Measurements from ENCODE around the gene FCHO2. TPM values are rescaled to one million over a fixed set of nuclear protein-coding genes. Genes with fewer than 3 reads are reported as not detected.

FCHO2 gene
- total and polyA plus RNA-seq, 2 experiments from 2014 or later: 13.5 to 18.6 TPM

DNA sequence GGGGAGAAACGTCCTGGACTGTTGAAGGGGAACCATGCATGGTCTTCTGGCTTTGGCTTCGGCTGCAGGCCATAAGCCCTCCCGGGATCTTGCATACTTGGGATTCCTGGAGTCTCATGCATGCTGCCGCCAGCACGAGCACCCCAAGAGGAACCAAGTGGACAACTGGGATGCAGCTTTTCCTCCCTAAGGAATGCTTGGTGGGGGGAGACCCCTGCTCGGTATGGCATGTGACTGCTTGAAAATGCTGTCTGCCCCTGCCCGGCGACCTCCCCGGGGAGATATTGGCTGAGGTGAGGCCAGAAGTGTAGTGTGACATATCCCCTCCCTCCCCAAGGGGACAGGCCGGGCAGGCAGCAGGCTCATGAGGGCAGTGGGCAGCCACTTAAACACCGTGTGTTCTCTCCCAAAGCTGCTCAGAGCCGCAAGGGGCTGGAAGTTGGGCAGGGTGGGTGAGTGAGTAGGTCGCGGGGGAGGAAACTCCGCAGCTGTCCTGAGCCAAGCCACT, 180.3 kb downstream of the FCHO2 start:
- no peaks in the 10 kb centered on the region for H3K79me2 ChIP-seq (ENCODE audit: insufficient read depth)
- H3K4me2 ChIP-seq (ENCODE audit: unreplicated experiment): no peak overlapping the region
- no peaks in the 10 kb centered on the region for H3K36me3 ChIP-seq (ENCODE audit: low read depth)
- no peak overlapping the region for H3K27ac ChIP-seq
- no peaks in the 10 kb centered on the region for H3K27me3 ChIP-seq (replicated peaks; ENCODE audit: insufficient read depth)
- TF ChIP-seq EZH2 (IDR thresholded peaks at IDR 0.05; ENCODE audit: insufficient read depth, poor library complexity, severe bottlenecking): no peak
- TF ChIP-seq EZH2phosphoT487 (IDR thresholded peaks at IDR 0.05; ENCODE audit: insufficient read depth, low read depth): no peak
- WGBS, 2 experiments (ENCODE audit: low coverage in 1 of 2, low lambda C conversion rate in 2 of 2, missing lambda C conversion rate in 2 of 2): 66 to 76% methylated on average over 14 to 15 of the region's 15 CpGs
- H3K4me1 ChIP-seq (ENCODE audit: insufficient read depth): no peaks in the 10 kb centered on the region
- no peaks in the 10 kb centered on the region for H3F3A ChIP-seq (ENCODE audit: insufficient read depth)
- DNase-seq: no peak
- H3K9me2 ChIP-seq (ENCODE audit: insufficient read depth): no peaks in the 10 kb centered on the region
- no peak overlapping the region for H3K9ac ChIP-seq
- no peak overlapping the region for H3K4me3 ChIP-seq
- in situ Hi-C loops (cut with MboI): no loop called here
- no peak overlapping the region for H2AFZ ChIP-seq
- H3K9me3 ChIP-seq (ENCODE audit: low read depth): no peaks in the 10 kb centered on the region
- H4K20me1 ChIP-seq (ENCODE audit: insufficient read depth): no peaks in the 10 kb centered on the region

DNA sequence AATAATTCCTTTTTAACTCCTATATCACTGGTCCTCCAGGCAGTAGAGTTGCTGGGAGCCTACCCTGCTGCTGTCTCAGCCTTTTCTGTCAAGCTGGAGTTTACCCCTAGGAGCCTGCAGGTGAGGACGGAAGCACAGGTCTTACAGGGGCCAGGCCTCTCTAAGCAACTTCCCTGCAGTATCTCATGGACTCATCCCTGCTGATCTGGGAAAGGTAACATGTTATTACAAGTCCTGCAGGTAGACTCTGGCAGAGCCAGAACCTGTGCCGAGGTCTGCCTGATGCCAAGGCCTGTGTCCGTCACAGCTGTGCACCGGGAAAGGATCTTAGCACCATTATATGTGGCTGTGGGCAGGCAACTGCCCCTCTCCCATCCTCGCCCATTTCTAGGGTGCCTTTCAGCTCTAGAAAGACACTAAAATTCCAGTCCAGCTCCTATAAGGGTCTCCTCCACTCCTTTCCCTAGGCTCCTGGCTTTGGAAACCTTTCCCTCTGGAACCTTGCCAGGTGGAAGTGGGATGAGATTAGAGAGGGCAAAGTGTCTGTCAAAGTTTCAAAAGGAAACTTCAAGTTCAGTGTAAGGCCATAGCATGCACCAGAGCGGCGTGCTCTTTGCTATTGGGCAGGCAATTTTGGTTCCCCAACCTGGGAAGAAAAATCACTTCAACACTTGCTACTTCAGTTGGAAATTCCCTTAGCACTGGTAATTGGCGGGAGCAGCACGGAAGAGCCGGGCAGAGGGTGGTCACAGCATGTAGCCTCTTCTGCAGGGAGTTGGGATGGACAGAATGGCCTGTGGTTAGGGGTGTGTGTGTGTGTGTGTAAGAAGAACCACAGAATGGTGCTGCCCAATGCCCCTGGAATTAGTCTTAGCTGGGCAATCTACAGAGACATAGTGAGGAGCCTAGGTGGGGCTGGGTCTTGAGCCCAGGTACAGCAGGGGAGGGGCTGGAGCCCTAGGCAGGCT, 182.0 kb downstream of the FCHO2 start:
- TF ChIP-seq EZH2phosphoT487 (IDR thresholded peaks at IDR 0.05; ENCODE audit: insufficient read depth, low read depth): no peak
- no peak for TF ChIP-seq EZH2 (IDR thresholded peaks at IDR 0.05; ENCODE audit: insufficient read depth, poor library complexity, severe bottlenecking)
- H3K27me3 ChIP-seq (replicated peaks; ENCODE audit: insufficient read depth): no peaks in the 10 kb centered on the region
- WGBS, 2 experiments (ENCODE audit: low coverage in 1 of 2, low lambda C conversion rate in 2 of 2, missing lambda C conversion rate in 2 of 2): 90 to 91% methylated on average over 10 of the region's 10 CpGs
- no peaks in the 10 kb centered on the region for H3K4me1 ChIP-seq (ENCODE audit: insufficient read depth)
- H3K36me3 ChIP-seq (ENCODE audit: low read depth): no peaks in the 10 kb centered on the region
- no peaks in the 10 kb centered on the region for H3K9me3 ChIP-seq (ENCODE audit: low read depth)
- H3K79me2 ChIP-seq (ENCODE audit: insufficient read depth): no peaks in the 10 kb centered on the region
- H3K27ac ChIP-seq: no peak overlapping the region
- H3K9me2 ChIP-seq (ENCODE audit: insufficient read depth): no peaks in the 10 kb centered on the region
- no peak overlapping the region for H3K4me2 ChIP-seq (ENCODE audit: unreplicated experiment)
- in situ Hi-C loops (cut with MboI): no loop called here
- H3K4me3 ChIP-seq: no peak overlapping the region
- no peak for DNase-seq
- no peak overlapping the region for H2AFZ ChIP-seq
- no peaks in the 10 kb centered on the region for H3F3A ChIP-seq (ENCODE audit: insufficient read depth)
- H4K20me1 ChIP-seq (ENCODE audit: insufficient read depth): no peaks in the 10 kb centered on the region
- no peak overlapping the region for H3K9ac ChIP-seq

GRCh38 chr5:73139485-73139884, 183.6 kb downstream of the FCHO2 start:
- Histone ChIP-seq H3K4me2 (ENCODE audit: unreplicated experiment) (no peak overlapping the region), H3K4me1 (ENCODE audit: insufficient read depth) (no peaks in the 10 kb centered on the region), H3K9me3 (ENCODE audit: low read depth) (no peaks in the 10 kb centered on the region), H3K27me3 (replicated peaks; ENCODE audit: insufficient read depth) (no peaks in the 10 kb centered on the region), H2AFZ (no peak overlapping the region), H3K27ac (no peak overlapping the region), H3K36me3 (ENCODE audit: low read depth) (no peaks in the 10 kb centered on the region), H3K9ac (no peak overlapping the region), H3K4me3 (no peak overlapping the region), H3F3A (ENCODE audit: insufficient read depth) (no peaks in the 10 kb centered on the region), H4K20me1 (ENCODE audit: insufficient read depth) (no peaks in the 10 kb centered on the region), H3K9me2 (ENCODE audit: insufficient read depth) (no peaks in the 10 kb centered on the region), H3K79me2 (ENCODE audit: insufficient read depth) (no peaks in the 10 kb centered on the region)
- WGBS, 2 experiments (ENCODE audit: low coverage in 1 of 2, low lambda C conversion rate in 2 of 2, missing lambda C conversion rate in 2 of 2): 57 to 63% methylated on average over 3 of the region's 3 CpGs
- no peak for TF ChIP-seq EZH2phosphoT487 (IDR thresholded peaks at IDR 0.05; ENCODE audit: insufficient read depth, low read depth)
- TF ChIP-seq EZH2 (IDR thresholded peaks at IDR 0.05; ENCODE audit: insufficient read depth, poor library complexity, severe bottlenecking): no peak
- DNase-seq: no peak
- in situ Hi-C loops (cut with MboI): no loop called here

Other genes starting within 250 kb of the FCHO2 start
- 167 and 211 TPM in 2 replicates for gene TNPO1, start 139.4 kb upstream of the FCHO2 start, total RNA-seq (2014; rRNA removed; shearing (Covaris generic))
- gene TNPO1, start 139.4 kb upstream of the FCHO2 start, polyA plus RNA-seq (2016; fragmentation: Nextera tagmentation; extraction: Ambion mirVana): 98.9 and 100 TPM in 2 replicates
- 5.8 and 6.7 TPM in 2 replicates for gene TMEM171, start 164.5 kb downstream of the FCHO2 start, total RNA-seq (2014; rRNA removed; shearing (Covaris generic))
- gene TMEM171, start 164.5 kb downstream of the FCHO2 start, polyA plus RNA-seq (2016; fragmentation: Nextera tagmentation; extraction: Ambion mirVana): 11.0 and 12.3 TPM in 2 replicates
- not detected in 2 replicates for gene TMEM174, start 217.2 kb downstream of the FCHO2 start, total RNA-seq (2014; rRNA removed; shearing (Covaris generic))
- not detected in 2 replicates for gene TMEM174, start 217.2 kb downstream of the FCHO2 start, polyA plus RNA-seq (2016; fragmentation: Nextera tagmentation; extraction: Ambion mirVana)

Data from GM23248 (cell line).